Immature natural killer cell (primary cell): Measurements from ENCODE around the gene SLC16A14. TPM values are rescaled to one million over a fixed set of nuclear protein-coding genes. Genes with fewer than 3 reads are reported as not detected.
"Not testable (repeated sequence)": the region's sequence is repeated elsewhere in the genome, so short reads cannot be mapped to it uniquely, and the experiment has no call there.

Source experiments
- DNase-seq, 3 donors: peaks; one replicate each; pipeline ENCODE4 v3.0.0; 2022; ENCODE audit warnings: mixed read lengths in 1 of 3
- H3K27ac Mint-ChIP-seq, 6 donors: one replicate each; pipeline ENCODE4 v1.8.0; 2020; ENCODE audit warnings: mixed read lengths in 6 of 6, mild to moderate bottlenecking in 5 of 6, inconsistent platforms in 4 of 6, moderate library complexity in 3 of 6
- H3K27me3 Mint-ChIP-seq, 3 donors: one replicate each; pipeline ENCODE4 v1.8.0; 2020 to 2021; ENCODE audit warnings: low read depth in 3 of 3, mild to moderate bottlenecking in 3 of 3, mixed read lengths in 3 of 3, moderate library complexity in 3 of 3, inconsistent platforms in 1 of 3
- H3K36me3 Mint-ChIP-seq, 3 donors: one replicate each; pipeline ENCODE4 v1.8.0; 2020; ENCODE audit warnings: mixed read lengths in 3 of 3, inconsistent platforms in 2 of 3, mild to moderate bottlenecking in 2 of 3
- H3K4me1 Mint-ChIP-seq, 2 donors: one replicate each; pipeline ENCODE4 v1.8.0; 2020; ENCODE audit warnings: inconsistent platforms in 2 of 2, mild to moderate bottlenecking in 2 of 2, mixed read lengths in 2 of 2, moderate library complexity in 1 of 2
- H3K4me3 Mint-ChIP-seq, 5 donors: one replicate each; pipeline ENCODE4 v1.8.0; 2020; ENCODE audit warnings: mild to moderate bottlenecking in 5 of 5, mixed read lengths in 5 of 5, inconsistent platforms in 3 of 5, moderate library complexity in 3 of 5
- H3K9me3 Mint-ChIP-seq, 6 donors: one replicate each; pipeline ENCODE4 v1.8.0; 2020; ENCODE audit warnings: mild to moderate bottlenecking in 6 of 6, mixed read lengths in 6 of 6, inconsistent platforms in 4 of 6, moderate library complexity in 3 of 6
- polyA plus RNA-seq, 3 donors: library from polyadenylated mRNA; unstranded; fragments of 300-500 nt; fragmentation: Illumina TruSeq; gene quantifications; one replicate each; pipeline ENCODE4 v1.2.3, GENCODE V29; 2021

SLC16A14 gene, protein sequence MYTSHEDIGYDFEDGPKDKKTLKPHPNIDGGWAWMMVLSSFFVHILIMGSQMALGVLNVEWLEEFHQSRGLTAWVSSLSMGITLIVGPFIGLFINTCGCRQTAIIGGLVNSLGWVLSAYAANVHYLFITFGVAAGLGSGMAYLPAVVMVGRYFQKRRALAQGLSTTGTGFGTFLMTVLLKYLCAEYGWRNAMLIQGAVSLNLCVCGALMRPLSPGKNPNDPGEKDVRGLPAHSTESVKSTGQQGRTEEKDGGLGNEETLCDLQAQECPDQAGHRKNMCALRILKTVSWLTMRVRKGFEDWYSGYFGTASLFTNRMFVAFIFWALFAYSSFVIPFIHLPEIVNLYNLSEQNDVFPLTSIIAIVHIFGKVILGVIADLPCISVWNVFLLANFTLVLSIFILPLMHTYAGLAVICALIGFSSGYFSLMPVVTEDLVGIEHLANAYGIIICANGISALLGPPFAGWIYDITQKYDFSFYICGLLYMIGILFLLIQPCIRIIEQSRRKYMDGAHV
- under 1 TPM in 2 of 3 donors, not detected in 1; 0.12 to 0.15 TPM for polyA plus RNA-seq

DNA sequence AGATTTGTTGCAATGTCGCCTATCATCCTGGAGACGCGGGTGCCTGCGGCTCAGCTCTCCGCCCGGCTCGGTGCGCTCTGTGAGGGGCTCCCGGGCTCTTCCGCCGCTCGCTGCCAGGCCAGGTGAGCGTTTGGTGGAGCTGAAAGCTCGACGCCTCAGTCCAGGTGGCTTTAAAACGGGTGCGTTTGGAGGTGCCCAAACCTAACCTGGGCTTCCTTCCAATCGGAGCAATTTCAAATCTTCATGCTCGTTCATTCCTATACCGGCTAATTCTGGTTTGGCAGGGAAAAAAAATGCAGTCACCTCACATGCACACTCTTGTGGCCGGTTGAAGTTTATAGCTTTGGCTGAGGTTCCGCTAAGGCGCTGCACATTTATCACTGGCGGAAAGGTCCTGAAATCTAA is at the start of gene SLC16A14:
Gene SLC16A14 (minus strand): TSS at position 274 of the 405 bp plus-strand sequence. CDS start 9,572 bp downstream, outside the sequence.
- peaks cover 21 to 28% of the 10 kb centered on the region in 2 donors for H3K4me1 Mint-ChIP-seq
- peak in 2 of 3 donors; percentile 2 to 3 for DNase-seq
- peak within 1 kb of the TSS; percentile 81 to 95 (median 91) for H3K4me3 Mint-ChIP-seq
- peak within 1 kb of the TSS in 2 of 6 donors; percentile 53 to 57 for H3K27ac Mint-ChIP-seq
- peaks cover 9 to 19% (median 10%) of the 10 kb centered on the region in 3 donors for H3K27me3 Mint-ChIP-seq
- H3K9me3 Mint-ChIP-seq, result no peaks in the 10 kb centered on the region
- no peaks in the 10 kb centered on the region for H3K36me3 Mint-ChIP-seq

DNA sequence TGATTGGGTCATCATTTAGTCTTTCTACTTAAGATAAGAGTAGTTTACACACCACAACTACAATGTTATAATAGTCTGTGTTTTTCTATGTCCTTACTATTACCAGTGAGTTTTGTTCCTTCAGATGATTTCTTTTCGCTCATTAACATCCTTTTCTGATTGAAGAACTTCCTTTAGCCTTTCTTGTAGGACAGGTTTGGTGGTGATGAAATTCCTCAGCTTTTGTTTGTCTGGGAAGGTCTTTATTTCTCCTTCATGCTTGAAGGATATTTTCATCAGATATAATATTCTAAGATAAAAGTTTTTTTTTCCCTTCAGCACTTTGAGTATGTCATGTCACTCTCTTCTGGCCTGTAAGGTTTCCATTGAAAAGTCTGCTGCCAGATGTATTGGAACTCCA is 38.0 kb upstream of the SLC16A14 start:
- Mint-ChIP-seq H3K27me3 (peaks cover 3 to 17% (median 4%) of the 10 kb centered on the region in 3 donors), H3K4me1 (no peaks in the 10 kb centered on the region), H3K36me3 (peaks cover 4 to 13% (median 6%) of the 10 kb centered on the region in 3 donors), H3K4me3 (no peak overlapping the region), H3K9me3 (peaks cover 19 to 51% (median 31%) of the 10 kb centered on the region in 6 donors), H3K27ac (no peak overlapping the region)
- no peak for DNase-seq

GRCh38 chr2:230101967-230102366 is 33.2 kb upstream of the SLC16A14 start:
- H3K4me3 Mint-ChIP-seq, DNase-seq, H3K36me3 Mint-ChIP-seq, H3K27ac Mint-ChIP-seq, H3K4me1 Mint-ChIP-seq: not testable (repeated sequence)
- Mint-ChIP-seq H3K9me3 (peaks cover 19 to 45% (median 27%) of the 10 kb centered on the region in 6 donors), H3K27me3 (peaks cover 3 to 13% (median 4%) of the 10 kb centered on the region in 3 donors)

DNA sequence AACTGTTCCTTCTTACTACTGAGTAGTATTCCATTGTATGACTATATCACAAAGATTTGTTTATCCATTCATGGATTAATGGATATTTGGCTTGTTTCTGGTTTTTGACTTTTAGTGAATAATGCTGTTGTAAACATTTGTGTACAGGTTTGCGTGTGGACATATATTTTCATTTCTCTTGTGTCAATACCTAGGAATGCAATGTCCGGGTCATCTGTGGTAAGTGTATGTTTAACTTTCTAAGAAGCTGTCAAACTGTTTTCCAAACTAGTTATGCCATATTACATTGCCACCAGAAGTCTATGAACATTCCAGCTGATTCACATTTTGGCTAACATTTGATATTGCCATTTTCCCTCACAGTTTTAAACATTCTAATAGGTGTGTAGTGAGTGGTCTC is 29.1 kb upstream of the SLC16A14 start:
- peaks cover 0 to under 1% (median 0%) of the 10 kb centered on the region in 3 donors for H3K36me3 Mint-ChIP-seq
- no peak overlapping the region for H3K27ac Mint-ChIP-seq
- H3K4me1 Mint-ChIP-seq, result no peaks in the 10 kb centered on the region
- no peak for DNase-seq
- H3K9me3 Mint-ChIP-seq, result peaks cover 4 to 23% (median 8%) of the 10 kb centered on the region in 6 donors
- H3K27me3 Mint-ChIP-seq, result peaks cover 0 to 13% (median 3%) of the 10 kb centered on the region in 3 donors
- no peak overlapping the region for H3K4me3 Mint-ChIP-seq

- peaks cover 3 to 21% (median 6%) of the 10 kb centered on the region in 6 donors for H3K9me3 Mint-ChIP-seq
- H3K4me3 Mint-ChIP-seq, result no peak overlapping the region
- no peak for DNase-seq
- H3K36me3 Mint-ChIP-seq, result no peaks in the 10 kb centered on the region
- H3K27me3 Mint-ChIP-seq, result peaks cover 0 to 14% (median 3%) of the 10 kb centered on the region in 3 donors
- H3K4me1 Mint-ChIP-seq, result no peaks in the 10 kb centered on the region
- no peak overlapping the region for H3K27ac Mint-ChIP-seq
These were observed 28.7 kb upstream of the SLC16A14 start for GRCh38 chr2:230097424-230097823.

DNA sequence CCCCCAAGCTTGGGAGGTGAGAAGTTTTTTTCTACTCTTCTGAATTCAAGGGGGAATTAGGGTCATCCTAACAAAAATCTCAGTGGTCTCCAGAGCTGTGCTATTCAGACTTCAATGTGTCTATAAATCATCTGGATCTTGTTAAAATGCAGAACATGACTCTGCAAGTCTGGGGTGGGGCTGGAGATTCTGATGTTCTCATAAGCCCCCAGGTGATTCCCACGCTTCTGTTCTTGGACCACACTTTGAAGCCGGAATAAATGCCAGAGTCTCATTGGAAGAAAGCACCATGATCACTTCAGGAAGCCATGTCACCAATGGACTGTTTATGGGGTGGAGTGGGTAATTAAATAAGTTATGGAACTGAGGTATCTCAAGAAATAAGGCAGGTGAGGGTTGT is 22.2 kb upstream of the SLC16A14 start:
- Mint-ChIP-seq H3K36me3 (no peaks in the 10 kb centered on the region), H3K27ac (no peak overlapping the region), H3K4me3 (no peak overlapping the region), H3K4me1 (no peaks in the 10 kb centered on the region), H3K9me3 (peaks cover 0 to 9% (median 0%) of the 10 kb centered on the region in 6 donors), H3K27me3 (peaks cover 3 to 14% (median 6%) of the 10 kb centered on the region in 3 donors)
- no peak for DNase-seq

DNA sequence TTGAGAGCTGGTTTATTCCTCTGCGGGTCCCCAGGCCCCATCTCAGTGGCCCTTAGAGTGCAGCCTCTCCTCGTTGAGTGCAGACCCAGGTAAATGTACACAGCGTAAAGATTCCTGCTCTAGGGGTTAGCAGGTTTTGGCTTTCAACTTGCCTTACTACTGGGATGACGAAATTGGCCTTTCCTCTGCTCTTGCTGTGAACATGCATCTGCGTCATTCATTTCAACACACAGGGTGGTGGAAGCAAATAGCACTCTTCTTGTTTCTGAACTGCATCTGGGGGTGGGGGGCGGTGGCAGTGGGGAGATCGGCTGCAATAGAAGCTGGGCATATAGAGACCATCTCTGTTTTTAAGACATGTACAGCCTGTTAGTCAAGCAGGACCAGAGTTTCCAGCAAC is 16.5 kb upstream of the SLC16A14 start:
- Mint-ChIP-seq H3K36me3 (no peaks in the 10 kb centered on the region), H3K27ac (no peak overlapping the region), H3K27me3 (peaks cover 3 to 7% (median 5%) of the 10 kb centered on the region in 3 donors), H3K4me1 (no peaks in the 10 kb centered on the region), H3K4me3 (no peak overlapping the region), H3K9me3 (no peaks in the 10 kb centered on the region)
- no peak for DNase-seq

- H3K4me1 Mint-ChIP-seq, result no peaks in the 10 kb centered on the region
- no peaks in the 10 kb centered on the region for H3K36me3 Mint-ChIP-seq
- no peak overlapping the region for H3K27ac Mint-ChIP-seq
- H3K9me3 Mint-ChIP-seq, result no peaks in the 10 kb centered on the region
- DNase-seq, result no peak
- H3K4me3 Mint-ChIP-seq, result no peak overlapping the region
- peaks cover 1 to 4% (median 2%) of the 10 kb centered on the region in 3 donors for H3K27me3 Mint-ChIP-seq
These were observed 9.3 kb upstream of the SLC16A14 start for GRCh38 chr2:230077851-230078547.

GRCh38 chr2:230076819-230077218 is 8.1 kb upstream of the SLC16A14 start:
- no peak overlapping the region for H3K27ac Mint-ChIP-seq
- H3K4me1 Mint-ChIP-seq, result no peaks in the 10 kb centered on the region
- peaks cover 0 to 2% (median 1%) of the 10 kb centered on the region in 3 donors for H3K27me3 Mint-ChIP-seq
- no peak overlapping the region for H3K4me3 Mint-ChIP-seq
- no peak for DNase-seq
- no peaks in the 10 kb centered on the region for H3K36me3 Mint-ChIP-seq
- H3K9me3 Mint-ChIP-seq, result no peaks in the 10 kb centered on the region

GRCh38 chr2:230075988-230076631 is 7.4 kb upstream of the SLC16A14 start:
- H3K9me3 Mint-ChIP-seq, result no peaks in the 10 kb centered on the region
- H3K27me3 Mint-ChIP-seq, result peaks cover 0 to 1% (median 0%) of the 10 kb centered on the region in 3 donors
- no peak overlapping the region for H3K4me3 Mint-ChIP-seq
- H3K36me3 Mint-ChIP-seq, result no peaks in the 10 kb centered on the region
- no peak for DNase-seq
- H3K4me1 Mint-ChIP-seq, result no peaks in the 10 kb centered on the region
- H3K27ac Mint-ChIP-seq, result no peak overlapping the region

DNA sequence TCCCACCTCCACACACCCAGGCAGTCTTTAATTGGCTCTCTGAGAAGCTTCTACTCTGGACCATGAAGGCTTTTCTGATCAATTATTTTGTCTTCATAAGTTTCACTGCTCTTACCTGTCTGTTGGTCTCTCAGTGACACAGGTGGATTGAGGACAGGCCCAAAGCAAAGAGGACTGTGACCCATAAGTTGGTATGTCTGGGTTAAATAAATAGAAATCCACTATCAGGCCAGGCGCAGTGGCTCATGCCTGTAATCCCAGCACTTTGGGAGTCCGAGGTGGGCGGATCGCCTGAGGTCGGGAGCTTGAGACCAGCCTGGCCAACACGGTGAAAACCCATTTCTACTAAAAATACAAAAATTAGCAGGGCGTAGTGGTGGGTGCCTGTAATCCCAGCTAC is 2.7 kb upstream of the SLC16A14 start:
- Mint-ChIP-seq H3K9me3 (no peaks in the 10 kb centered on the region), H3K4me3 (no peak overlapping the region), H3K27ac (no peak overlapping the region), H3K36me3 (no peaks in the 10 kb centered on the region), H3K27me3 (peaks cover 9 to 18% (median 10%) of the 10 kb centered on the region in 3 donors), H3K4me1 (peaks cover 18 to 24% of the 10 kb centered on the region in 2 donors)
- DNase-seq, result no peak

DNA sequence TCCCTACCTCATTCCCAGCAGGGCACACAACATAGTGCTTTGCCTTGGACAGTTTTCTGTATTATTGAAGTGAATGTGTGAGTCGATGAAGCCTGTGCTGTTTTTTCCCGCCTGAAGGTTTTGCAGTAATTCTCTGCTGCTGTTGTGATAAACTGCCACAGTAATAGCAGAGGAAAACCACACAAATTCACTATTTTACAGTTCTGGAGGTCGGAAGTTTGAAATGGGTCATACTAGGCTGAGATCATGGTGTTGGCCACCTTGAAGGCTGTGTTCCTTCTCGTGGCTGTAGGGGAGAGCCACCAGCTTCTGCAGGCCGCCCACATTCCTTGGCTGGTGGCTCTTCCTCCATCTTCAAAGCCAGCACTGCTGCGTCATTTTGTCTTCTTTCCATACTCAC is 678 bp upstream of the SLC16A14 start:
- H3K27me3 Mint-ChIP-seq, result peaks cover 9 to 18% (median 10%) of the 10 kb centered on the region in 3 donors
- H3K4me1 Mint-ChIP-seq, result peaks cover 21 to 28% of the 10 kb centered on the region in 2 donors
- no peaks in the 10 kb centered on the region for H3K9me3 Mint-ChIP-seq
- H3K36me3 Mint-ChIP-seq, result no peaks in the 10 kb centered on the region
- DNase-seq, result no peak
- H3K4me3 Mint-ChIP-seq, result peak overlapping the region; percentile 81 to 95 (median 91)
- no peak overlapping the region for H3K27ac Mint-ChIP-seq

DNA sequence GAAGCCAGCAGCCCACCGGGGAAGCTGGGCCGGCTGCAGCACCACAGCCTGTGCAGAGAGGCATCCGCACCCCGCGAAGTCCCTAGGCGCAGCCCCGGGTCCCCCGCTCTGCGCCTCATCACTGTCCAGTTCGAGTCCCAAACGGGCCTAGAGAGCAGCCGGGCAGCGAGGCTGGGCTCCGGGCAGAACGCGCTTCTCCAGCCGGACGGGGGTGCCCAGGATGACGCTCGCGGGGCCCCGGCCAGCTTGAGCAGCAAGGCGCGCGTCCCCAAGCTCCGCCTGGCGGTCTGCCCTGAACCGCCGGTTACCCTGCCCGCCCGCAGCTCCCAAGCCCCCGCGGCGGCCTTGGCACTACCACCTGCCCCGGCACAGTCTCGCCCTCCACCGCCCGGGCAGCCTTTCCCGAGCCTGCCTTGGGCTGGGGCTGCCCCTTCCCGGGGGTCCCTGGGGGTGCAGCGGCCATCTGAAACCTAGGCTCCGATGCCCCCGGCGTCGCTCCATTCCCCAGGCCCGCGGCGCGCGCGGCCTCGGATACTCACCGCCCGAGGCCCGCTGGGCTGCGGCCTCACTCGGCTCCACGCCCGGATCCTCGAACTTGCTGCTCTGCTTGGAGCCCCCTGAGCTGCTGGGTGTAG is 591 bp downstream of the SLC16A14 start:
- H3K36me3 Mint-ChIP-seq, result no peaks in the 10 kb centered on the region
- H3K9me3 Mint-ChIP-seq, result no peaks in the 10 kb centered on the region
- peak; percentile 15 to 35 (median 19) for DNase-seq
- H3K4me1 Mint-ChIP-seq, result peaks cover 21 to 28% of the 10 kb centered on the region in 2 donors
- H3K4me3 Mint-ChIP-seq, result peak overlapping the region; percentile 81 to 95 (median 91)
- H3K27me3 Mint-ChIP-seq, result peaks cover 9 to 19% (median 10%) of the 10 kb centered on the region in 3 donors
- H3K27ac Mint-ChIP-seq, result no peak overlapping the region
